DOHH2 (cell line): ENCODE data around the gene SYNDIG1.

Experiments used
- CTCF ChIP-seq: fragments of 200-600 bp; sonication (generic); IDR thresholded peaks from one replicate; pipeline ENCODE4 v1.5.1; 2014; ENCODE audit warnings: antibody characterized with exemption, mild to moderate bottlenecking, low read depth, low read length; ENCODE audit not compliant: poor library complexity, severe bottlenecking
- EZH2phosphoT487 ChIP-seq: fragments of 200-600 bp; sonication (generic); IDR thresholded peaks from 2 replicates; pipeline ENCODE4 v1.6.1; 2017; ENCODE audit warnings: borderline replicate concordance, mild to moderate bottlenecking, antibody characterized with exemption, low read length, moderate library complexity, mixed read lengths

DNA sequence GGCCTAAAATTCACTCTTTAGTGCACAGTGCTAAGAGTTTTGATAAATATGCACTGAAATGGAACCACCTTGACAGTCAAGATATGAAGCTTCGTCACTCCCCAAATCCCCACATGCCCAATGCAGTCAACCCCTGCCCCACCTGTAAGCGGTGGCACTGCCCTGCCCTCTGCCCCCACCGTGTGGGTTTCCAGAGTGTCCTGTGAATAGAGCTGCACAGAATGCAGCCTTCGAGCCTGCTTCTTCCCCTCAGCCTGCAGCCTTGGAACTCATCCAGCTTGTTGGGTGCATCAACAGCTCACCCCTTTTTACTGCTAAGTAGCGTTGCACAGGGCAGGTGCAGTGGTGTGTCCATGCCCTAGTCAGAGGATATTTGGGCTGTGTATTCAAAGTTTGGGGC lies 216.3 kb downstream of the SYNDIG1 start:
- TF ChIP-seq CTCF (no peak), EZH2phosphoT487 (no peak)
